CD4-positive, alpha-beta T cell treated with Interleukin-4 for 4 hours (primary cell): ENCODE data around the gene ADAMTS19.
"Not testable (repeated sequence)": the region's sequence is repeated elsewhere in the genome, so short reads cannot be mapped to it uniquely, and the experiment has no call there.

Experiments used
- DNase-seq: peaks from one replicate; pipeline ENCODE4 v3.0.0-alpha.2; 2020

ADAMTS19 gene

DNA sequence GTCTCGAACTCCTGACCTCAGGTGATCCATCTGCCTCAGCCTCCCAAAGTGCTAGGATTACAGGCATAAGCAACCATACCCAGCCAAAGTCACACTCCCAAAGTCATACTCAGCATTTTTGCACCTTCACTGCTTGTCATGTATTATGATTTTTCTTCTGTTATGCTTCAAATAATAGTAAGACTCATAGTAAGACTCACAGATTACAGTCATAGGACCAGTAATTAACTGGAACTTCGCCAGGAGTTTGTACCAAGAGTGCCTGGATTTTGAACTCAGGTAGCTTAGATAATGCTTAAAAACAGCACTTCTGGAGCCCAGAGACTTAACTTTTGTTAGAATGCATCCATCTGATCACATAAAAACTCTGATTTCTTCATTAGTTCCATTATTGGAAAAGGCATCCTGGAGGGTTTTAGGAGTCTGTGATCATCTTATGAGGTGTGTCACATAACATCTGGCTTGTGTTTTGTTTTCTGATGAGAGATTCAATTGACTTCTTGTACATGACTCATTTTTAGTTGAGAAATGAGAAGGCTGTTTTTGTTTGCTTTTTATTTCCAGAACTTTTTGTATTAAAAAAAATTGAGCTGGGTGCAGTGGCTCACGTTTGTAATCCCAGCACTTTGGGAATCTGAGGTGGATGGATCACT is 131.5 kb downstream of the ADAMTS19 start:
- DNase-seq: no peak

DNA sequence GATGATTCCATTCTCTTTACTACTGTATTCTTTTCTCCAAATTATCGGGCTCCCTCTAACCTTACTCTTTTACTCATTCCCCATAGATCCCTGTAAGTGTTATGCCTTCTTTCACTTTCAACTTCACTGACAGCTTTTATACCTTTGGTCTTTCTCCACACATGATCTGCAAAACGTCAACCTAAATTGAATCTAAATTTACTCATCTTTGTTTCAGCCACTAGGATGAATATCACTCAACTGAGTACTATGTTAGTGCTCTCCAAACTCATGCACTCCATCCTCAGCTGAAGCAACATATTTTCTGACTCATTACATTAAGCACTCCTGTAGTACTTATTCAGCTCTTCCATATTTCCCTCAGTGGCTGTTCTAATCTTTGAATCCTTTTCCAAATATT is 133.4 kb downstream of the ADAMTS19 start:
- no peak for DNase-seq

DNA sequence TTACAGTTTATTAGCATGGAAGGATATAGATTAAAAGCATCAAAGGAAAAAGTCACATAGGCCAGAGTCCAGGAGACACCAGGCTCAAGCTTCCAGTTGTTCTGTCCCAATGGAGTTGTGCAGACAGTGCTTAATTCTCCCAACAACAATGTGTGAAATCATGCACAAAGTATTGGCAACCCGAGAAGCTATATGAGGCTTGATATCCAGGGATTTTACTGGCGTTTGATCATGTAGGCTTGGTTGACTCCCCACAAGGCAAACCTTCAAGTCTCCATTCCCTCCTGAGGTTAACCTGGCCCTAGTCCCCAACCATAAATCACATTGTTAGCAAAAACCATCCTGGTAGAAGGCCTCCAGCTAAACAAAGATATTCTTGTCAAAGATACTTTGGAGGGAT is 141.5 kb downstream of the ADAMTS19 start:
- no peak for DNase-seq

DNA sequence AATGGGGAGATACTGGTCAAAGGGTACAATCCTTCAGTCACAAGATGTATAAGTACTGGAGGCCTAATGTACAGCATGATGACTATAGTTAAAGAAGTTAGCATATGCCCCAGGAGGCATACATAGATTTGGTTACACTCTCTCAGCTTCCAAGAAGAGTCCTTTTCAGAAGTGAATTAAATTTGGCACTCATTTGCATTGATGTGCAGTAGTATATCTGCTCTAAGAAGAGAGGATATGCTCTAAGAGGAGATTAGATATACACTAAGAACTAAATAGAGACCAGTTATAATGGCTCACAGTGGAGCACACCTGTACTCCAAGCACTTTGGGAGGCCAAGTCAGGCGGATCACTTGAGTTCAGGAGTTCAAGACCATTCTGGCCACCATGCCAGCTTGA is 148.3 kb downstream of the ADAMTS19 start:
- no peak for DNase-seq

DNA sequence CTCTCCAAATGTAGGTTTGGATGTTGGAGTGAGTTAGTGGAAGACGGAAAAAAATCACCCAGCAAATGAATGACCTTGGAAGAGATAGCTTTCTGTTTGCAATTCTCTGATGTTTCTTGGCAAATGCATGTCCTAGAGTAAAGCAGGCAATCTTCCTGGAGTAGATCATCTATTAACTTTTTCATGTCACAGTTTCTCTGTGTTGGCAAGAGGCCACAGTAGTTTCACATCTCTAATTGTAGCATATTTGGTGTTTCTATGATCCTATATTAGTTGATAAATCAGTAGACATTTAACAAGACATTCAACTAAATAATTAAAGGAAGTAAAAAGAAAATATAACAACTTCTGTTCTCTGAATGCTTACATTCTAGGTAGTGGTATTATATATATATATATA is 149.6 kb downstream of the ADAMTS19 start:
- DNase-seq: no peak

DNA sequence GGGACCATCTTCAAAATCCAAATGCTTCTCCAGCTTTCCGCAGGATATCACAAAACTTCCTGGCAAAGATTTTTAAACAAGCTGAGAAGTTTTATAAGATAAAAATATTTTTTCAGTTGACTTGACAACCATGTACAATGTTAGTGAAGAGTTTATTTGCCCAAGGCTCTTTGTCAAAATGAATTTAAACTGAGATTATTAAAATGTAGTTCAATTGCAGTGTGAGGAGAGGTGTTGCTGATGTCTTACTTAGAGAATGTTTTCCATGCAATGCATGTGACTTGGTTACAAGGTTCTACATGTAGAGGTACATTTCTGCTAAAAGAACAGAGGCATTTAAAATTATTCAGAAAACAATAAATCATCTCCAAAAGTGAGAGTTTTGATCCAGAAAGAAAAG is 156.4 kb downstream of the ADAMTS19 start:
- DNase-seq: no peak

DNA sequence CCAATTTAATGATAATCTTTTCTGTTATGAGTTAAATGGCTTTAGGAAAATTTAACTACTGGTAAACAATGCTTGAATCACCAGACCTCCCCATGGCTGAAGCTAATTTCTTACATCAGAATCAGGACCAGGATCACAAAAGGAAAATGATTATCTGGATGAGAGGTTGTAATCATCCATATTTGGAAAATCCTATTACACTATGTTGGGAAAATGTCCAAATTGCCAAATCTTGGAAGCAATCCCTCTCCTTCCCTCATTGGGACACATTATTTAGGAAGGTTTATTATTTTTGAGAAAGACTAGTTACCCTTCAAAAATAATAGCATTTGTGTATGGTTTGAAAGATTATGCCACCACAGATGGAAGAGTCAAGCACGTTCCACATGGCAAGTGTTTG is 157.1 kb downstream of the ADAMTS19 start:
- DNase-seq: no peak

DNA sequence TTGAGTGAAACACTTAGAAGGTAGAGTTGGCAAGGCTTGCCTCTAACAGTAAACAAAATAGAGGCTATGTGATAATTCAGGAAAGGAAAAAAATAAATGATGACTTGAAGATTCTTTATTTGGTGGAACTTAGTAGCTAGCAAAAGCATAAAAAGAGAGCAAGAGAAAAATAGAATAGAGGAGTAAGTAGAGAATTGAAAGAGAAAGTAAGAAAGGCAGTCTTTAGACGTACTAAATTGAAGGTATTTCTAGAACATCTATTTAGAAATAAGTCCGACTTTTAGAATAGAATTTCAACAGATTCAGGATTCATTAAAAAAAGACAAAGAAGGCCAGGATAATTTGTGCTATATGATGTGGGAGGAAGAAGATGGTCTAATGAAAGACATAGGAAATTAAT is 159.7 kb downstream of the ADAMTS19 start:
- DNase-seq: no peak

DNA sequence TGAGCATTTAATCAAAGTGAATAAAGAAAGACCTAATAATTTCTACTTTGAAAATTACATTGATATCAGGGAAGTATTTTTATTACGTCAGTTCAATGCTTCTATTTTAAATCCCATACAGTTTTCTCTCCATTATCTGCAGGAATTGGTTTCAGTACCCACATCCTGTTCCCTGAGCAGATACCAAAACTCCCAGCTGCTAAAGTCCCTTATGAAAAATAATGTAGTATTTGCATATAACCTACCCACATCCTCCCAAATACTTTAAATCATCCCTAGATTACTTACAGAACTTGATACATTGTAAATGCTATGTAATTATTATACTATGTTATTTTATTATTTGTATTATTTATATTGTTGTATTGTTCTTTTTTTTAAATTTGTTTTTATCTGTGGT is 162.4 kb downstream of the ADAMTS19 start:
- no peak for DNase-seq

DNA sequence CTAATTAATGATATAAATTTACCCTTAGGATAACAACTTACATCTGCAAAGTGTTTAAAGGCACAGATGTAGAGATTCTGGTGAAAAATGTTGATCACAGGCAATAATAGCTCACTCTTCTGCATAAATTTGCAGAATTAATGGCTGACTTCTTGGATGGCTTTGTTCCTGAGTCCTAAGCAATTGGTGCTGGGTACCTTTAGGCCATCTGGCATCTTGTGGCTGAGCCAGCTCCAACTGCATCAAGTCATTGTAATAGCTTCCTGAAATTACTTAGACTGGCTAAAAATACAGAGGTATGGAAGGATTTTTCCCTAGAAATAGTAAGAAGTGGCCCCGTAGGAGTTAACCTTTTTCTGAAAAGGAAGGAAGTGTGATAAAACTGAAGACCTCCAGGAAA is 169.5 kb downstream of the ADAMTS19 start:
- no peak for DNase-seq

DNA sequence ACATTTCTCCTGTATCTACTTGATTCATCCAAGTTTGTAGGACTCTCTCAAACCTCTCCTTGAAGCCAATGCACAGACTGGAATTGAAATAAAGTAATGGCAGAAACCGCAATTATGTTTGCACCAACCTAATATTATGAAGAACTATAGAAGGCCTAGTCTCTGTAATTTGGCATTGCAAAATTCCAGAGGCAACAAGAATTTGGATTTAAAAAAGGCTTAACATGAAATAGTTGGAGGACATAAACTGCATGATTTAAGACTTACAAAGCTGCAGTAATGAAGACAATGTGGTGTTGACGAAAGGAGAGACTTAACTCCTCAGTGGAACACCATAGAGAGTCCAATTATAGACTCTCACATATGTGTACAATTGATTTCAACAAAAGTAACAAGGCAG is 170.0 kb downstream of the ADAMTS19 start:
- no peak for DNase-seq

DNA sequence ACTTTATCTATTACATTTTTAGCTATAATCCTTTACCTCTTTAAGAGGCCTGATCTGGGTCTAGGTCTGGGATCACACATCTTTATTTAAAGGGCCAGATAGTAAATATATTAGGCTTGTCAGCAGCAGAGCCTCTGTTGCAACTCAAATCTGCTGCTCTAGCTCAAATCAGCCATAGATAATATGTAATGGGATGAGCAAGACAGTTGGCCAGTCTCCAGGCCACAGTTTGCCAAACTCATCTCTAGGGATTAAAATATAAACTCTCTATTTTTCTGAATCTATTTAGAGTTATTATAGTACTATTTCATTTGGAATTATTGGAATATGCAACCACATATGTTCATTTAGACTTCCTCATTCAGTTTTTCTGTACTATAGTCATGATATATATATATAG is 171.9 kb downstream of the ADAMTS19 start:
- no peak for DNase-seq

DNA sequence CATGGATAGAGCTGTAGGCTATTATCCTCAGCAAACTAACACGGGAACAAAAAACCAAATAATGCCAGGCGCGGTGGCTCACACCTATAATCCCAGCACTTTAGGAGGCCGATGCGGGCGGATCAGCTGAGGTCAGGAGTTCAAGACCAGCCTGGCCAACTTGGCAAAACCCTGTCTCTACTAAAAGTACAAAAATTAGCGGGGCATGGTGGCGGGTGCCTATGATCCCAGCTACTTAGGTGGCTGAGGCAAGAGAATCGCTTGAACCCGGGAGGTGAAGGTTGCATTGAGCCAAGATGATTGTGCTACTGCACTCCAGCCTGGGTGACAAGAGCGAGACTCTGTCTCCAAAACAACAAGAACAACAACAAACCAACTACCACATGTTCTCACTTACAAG is 177.4 kb downstream of the ADAMTS19 start:
- DNase-seq: not testable (repeated sequence)

DNA sequence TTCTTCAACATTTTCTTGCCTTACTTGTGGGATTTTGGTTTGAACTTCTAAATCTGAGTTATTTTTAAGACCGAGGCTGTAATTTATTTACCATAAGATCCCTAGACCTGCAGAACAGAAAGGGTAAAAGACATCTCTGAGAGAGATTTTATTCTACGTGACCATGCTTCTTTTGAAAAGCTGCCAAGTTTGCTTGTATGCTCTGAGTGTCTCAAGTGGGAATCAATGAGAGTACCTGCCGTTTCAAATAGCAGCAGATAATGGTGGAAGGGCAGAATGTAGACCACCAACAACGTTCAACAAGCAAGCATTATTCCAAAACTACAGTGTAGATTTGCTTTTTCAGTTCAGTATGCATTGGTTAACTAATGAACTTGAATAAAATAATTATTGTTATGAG is 179.2 kb downstream of the ADAMTS19 start:
- DNase-seq: no peak

DNA sequence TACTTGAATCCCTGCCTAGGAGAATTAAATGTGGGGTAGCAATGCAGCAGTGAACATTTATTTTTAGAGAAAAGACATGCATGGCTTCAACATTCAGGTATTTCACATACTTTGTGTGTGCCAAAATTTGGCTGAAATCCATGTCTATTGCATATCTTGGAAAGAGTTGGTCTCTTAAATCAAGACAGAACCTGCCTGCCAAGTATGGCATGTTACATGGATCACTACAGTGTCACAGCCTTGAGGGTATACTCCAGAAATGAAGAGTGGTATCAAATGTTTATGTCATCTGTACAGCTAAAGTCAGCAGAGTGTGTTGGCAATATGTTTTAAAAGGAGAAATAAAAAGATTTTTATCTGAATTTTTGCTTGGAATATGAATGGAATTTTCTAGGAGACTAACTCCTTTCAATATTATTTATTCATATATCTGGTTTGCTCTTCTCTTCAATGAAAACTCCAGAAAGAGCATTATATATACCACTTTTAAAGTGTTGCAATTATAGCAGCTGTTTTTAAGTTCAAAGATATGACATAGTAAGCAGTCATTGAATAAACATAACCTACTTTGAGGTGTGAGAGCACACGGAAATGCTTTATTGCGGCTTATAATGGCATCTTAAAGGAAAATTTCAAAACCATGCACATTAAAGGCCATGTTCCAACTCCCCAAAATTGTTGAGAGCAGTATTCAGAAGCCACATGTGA is 192.4 kb downstream of the ADAMTS19 start:
- DNase-seq: no peak

DNA sequence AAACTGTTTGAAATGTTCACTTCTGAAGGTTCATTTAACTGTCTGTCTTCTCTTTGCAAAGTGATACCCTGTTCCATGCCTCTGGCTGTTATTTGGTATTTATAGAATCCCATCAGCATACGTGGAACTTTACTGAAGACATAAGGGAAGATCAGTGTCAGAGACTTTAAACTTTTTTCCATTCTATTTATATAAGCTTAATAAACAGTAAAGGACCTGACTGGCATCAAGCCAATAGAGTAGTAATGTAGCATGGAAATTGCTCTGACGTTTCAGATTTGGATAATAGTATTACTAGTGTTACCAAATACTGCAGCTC is 192.9 kb downstream of the ADAMTS19 start:
- no peak for DNase-seq

DNA sequence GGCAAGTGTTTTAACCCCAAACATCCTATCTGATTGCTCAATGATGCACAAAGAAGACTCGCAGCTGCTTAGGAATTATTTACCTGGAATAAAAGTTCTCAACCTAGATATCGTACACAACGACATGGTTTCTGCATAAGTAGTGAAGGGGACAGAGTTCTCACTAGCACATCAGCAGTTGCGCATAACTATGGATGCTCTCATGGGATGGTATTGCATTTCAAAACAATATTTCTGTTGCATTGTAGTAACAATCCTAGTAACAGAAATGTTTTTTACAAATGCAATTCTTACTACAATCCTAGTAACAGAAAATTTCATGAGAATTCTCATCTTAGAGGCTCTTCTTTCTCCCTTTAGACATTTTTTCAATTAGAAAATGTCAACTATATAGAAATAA is 193.3 kb downstream of the ADAMTS19 start:
- DNase-seq: no peak

DNA sequence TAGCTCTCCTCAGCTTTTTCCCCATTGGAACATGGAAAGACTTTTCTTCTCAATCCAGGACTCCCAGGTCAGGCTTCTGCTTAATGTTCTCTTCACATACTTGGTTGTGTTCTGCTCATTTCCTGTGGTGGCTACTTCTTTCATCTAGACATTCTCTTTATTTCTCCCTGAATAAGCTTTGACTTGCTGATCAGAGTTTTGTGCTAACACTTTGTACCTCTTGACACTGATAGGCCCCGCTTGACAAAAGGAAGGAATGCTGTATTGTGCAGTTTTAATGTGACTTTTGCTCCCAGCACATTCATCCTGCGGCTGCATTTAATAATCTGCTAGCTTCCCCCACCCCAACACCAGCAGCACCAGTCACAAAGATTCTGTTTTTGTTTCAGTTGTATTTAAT is 196.9 kb downstream of the ADAMTS19 start:
- no peak for DNase-seq

DNA sequence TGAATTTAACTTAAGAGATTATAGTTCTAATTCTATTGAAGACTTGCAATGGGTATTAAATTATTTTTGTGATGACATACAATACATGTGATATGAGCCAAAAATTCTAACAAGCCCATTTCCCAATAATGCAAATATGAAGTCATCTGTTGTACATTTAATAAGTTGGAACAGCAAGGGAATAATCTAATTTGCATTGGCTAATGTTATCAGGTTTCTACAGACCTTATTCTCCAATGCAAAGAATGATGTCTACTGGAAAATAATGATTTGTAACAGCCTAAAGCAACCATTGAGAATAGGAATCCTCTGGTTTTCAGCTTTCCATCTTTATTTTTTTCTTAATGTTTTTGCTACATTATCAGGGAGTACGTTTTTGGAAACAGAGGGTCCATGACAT is 198.7 kb downstream of the ADAMTS19 start:
- DNase-seq: no peak

DNA sequence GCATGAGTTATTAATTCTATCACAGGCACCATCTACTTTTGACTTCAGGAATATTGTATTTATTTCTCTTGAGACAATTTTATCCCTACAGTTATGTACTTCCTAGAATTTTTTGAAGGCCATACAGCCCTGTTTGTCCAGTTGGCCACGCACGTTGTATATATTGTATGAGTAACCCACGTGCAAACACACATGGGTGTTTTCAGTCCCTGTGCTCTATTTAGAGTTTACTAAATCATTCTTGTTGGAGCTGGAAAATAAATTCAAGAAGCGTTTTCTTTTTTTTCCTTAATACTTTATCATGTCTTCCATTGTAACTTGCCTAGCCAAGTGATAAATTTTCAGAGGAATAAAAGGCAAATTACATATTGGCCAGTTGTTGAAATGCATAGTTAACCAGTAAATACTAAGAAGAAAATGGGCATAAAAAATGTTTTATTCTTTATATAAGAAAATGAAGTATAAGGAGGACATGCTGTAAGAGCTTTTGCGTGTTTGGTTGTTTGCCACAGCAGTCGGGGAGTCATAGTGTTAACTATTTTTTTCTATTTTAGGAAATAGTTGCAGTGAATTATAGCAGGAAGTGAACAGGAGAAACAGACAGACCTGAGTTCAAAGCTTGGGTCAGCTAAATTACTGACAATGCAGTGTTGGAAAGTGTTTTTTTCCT is 201.4 kb downstream of the ADAMTS19 start:
- no peak for DNase-seq

DNA sequence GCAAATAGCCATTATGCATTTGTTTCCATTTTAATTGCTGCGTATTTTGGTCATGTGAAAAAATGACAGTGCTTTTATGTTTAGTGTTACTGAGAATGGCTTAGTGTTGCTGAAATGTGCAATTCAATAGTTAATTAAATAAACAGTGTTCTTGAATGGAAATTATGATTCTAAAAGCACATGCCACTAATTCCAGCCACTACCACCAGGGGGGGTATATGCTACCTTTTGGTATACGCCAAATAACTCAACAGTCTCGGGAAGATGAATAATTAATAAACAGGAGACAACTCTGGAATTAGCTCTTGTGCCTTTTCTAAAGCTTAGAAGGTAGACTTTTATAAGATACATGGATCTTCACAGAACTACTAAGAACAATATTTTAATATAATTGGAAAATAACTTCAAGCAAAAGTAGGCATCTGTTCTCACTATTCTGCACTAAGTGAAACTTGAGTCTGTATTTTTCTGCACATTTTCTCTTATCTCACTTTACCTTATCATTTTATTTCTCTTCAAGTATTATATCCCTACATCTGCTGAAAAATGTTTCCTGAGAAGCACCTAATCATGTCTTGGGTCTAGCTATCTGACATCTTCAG is 204.3 kb downstream of the ADAMTS19 start:
- DNase-seq: peak; percentile 24

DNA sequence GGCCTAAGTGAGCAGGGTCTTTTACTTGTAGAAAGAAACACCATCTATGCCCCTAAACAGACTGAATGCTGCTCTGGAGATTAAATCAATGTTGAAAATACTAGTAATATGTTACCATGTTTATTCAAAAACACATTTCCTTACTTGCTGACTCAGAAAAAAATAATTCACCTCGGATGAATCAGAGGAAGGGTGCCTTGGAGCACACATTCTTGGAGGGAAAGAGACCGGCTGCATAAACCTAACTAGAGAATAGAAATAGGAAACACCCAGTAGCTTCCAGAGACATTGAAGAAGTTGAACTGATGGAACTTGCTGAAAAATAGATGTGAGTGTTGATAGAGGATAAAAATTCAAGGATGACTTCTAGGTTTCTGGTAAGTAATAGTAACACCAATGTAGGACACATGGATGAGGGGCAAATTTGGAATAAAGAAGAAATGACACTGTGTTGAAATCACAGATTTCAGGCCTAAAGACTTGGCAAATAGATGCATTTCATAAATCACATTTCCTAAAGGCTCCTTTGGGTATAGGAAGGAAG is 210.9 kb downstream of the ADAMTS19 start:
- no peak for DNase-seq

DNA sequence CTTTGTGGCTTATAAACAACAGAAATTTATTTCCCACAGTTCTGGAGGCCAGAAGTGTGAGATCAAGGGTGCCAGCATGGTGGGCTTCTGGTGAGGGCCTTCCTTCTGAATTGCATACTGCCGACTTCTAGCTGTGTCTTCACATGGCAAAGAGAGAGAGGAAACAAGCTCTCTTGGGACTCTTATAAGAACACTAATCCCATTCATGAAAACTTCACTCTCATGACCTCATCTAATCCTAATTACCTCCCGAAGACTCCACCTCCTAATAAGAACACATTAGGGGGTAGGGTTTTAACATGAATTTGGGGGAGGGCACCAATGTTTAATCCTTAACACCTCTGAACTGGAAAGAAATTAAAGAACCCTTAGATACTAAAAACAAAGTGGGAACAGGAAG is 211.9 kb downstream of the ADAMTS19 start:
- DNase-seq: no peak

DNA sequence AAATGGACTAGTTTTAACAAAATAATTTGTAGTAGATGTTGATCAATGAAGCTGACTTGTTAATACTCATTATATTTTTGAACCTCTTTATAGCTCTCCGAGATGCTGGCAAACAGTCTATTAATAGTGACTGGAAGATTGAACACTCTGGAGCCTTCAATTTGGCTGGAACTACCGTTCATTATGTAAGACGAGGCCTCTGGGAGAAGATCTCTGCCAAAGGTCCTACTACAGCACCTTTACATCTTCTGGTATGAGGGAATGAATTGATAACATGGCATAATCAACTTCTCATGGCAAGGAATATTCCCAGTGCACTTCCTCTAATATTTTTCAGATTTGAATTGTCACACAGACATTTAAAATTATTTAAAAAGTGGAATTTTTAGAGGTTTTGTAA is 219.6 kb downstream of the ADAMTS19 start:
- no peak for DNase-seq
